Measurements from ENCODE around the gene KCNH2.

Gene KCNH2

GRCh38 chr7:150976529-150977381 is 1.4 kb downstream of the KCNH2 start:
- Mint-ChIP-seq H3K4me1 (peaks cover 35% of the 10 kb centered on the region), H3K36me3 (no peaks in the 10 kb centered on the region), H3K27me3 (peaks cover 14% of the 10 kb centered on the region), H3K9me3 (no peaks in the 10 kb centered on the region), H3K4me3 (peak overlapping the region; percentile 86), H3K27ac (no peak overlapping the region)

GRCh38 chr7:150975536-150976319 is 2.4 kb downstream of the KCNH2 start:
- no peaks in the 10 kb centered on the region for H3K9me3 Mint-ChIP-seq
- H3K4me3 Mint-ChIP-seq: peak overlapping the region; percentile 77
- no peaks in the 10 kb centered on the region for H3K36me3 Mint-ChIP-seq
- peak overlapping the region; percentile 17 for H3K27ac Mint-ChIP-seq
- H3K27me3 Mint-ChIP-seq: peaks cover 10% of the 10 kb centered on the region
- peaks cover 41% of the 10 kb centered on the region for H3K4me1 Mint-ChIP-seq

GRCh38 chr7:150974468-150975391 is 3.4 kb downstream of the KCNH2 start:
- peak overlapping the region; percentile 86 for H3K4me3 Mint-ChIP-seq
- H3K9me3 Mint-ChIP-seq: no peaks in the 10 kb centered on the region
- peak overlapping the region; percentile 76 for H3K27ac Mint-ChIP-seq
- H3K4me1 Mint-ChIP-seq: peaks cover 50% of the 10 kb centered on the region
- H3K27me3 Mint-ChIP-seq: peaks cover 10% of the 10 kb centered on the region
- no peaks in the 10 kb centered on the region for H3K36me3 Mint-ChIP-seq

GRCh38 chr7:150973571-150974451 is 4.3 kb downstream of the KCNH2 start:
- Mint-ChIP-seq H3K27me3 (peaks cover 9% of the 10 kb centered on the region), H3K9me3 (no peaks in the 10 kb centered on the region), H3K27ac (peak overlapping the region; percentile 71), H3K36me3 (no peaks in the 10 kb centered on the region), H3K4me3 (peak overlapping the region; percentile 86), H3K4me1 (peaks cover 53% of the 10 kb centered on the region)

GRCh38 chr7:150972741-150973140 is 5.4 kb downstream of the KCNH2 start:
- no peaks in the 10 kb centered on the region for H3K9me3 Mint-ChIP-seq
- no peaks in the 10 kb centered on the region for H3K36me3 Mint-ChIP-seq
- H3K4me1 Mint-ChIP-seq: peaks cover 55% of the 10 kb centered on the region
- H3K27ac Mint-ChIP-seq: no peak overlapping the region
- H3K27me3 Mint-ChIP-seq: peaks cover 9% of the 10 kb centered on the region
- no peak overlapping the region for H3K4me3 Mint-ChIP-seq

GRCh38 chr7:150972023-150972468 is 6.1 kb downstream of the KCNH2 start:
- no peaks in the 10 kb centered on the region for H3K36me3 Mint-ChIP-seq
- H3K9me3 Mint-ChIP-seq: no peaks in the 10 kb centered on the region
- no peak overlapping the region for H3K27ac Mint-ChIP-seq
- no peak overlapping the region for H3K4me3 Mint-ChIP-seq
- H3K27me3 Mint-ChIP-seq: peaks cover 5% of the 10 kb centered on the region
- peaks cover 50% of the 10 kb centered on the region for H3K4me1 Mint-ChIP-seq

GRCh38 chr7:150971242-150972022 is 6.7 kb downstream of the KCNH2 start:
- Mint-ChIP-seq H3K4me1 (peaks cover 44% of the 10 kb centered on the region), H3K27me3 (peaks cover 1% of the 10 kb centered on the region), H3K9me3 (no peaks in the 10 kb centered on the region), H3K36me3 (no peaks in the 10 kb centered on the region), H3K4me3 (no peak overlapping the region), H3K27ac (no peak overlapping the region)

- Mint-ChIP-seq H3K4me1 (peaks cover 38% of the 10 kb centered on the region), H3K4me3 (no peak overlapping the region), H3K9me3 (no peaks in the 10 kb centered on the region), H3K27me3 (no peaks in the 10 kb centered on the region), H3K36me3 (no peaks in the 10 kb centered on the region), H3K27ac (no peak overlapping the region)
Observed at GRCh38 chr7:150970424-150970823, 7.7 kb downstream of the KCNH2 start.

GRCh38 chr7:150969475-150969874 is 8.6 kb downstream of the KCNH2 start:
- Mint-ChIP-seq H3K9me3 (no peaks in the 10 kb centered on the region), H3K4me1 (peaks cover 39% of the 10 kb centered on the region), H3K27me3 (no peaks in the 10 kb centered on the region), H3K4me3 (no peak overlapping the region), H3K27ac (no peak overlapping the region), H3K36me3 (no peaks in the 10 kb centered on the region)

- no peaks in the 10 kb centered on the region for H3K9me3 Mint-ChIP-seq
- no peaks in the 10 kb centered on the region for H3K27me3 Mint-ChIP-seq
- H3K4me1 Mint-ChIP-seq: peaks cover 35% of the 10 kb centered on the region
- H3K4me3 Mint-ChIP-seq: no peak overlapping the region
- no peaks in the 10 kb centered on the region for H3K36me3 Mint-ChIP-seq
- no peak overlapping the region for H3K27ac Mint-ChIP-seq
Observed at GRCh38 chr7:150968734-150969372, 9.3 kb downstream of the KCNH2 start.

GRCh38 chr7:150968056-150968733 is 9.9 kb downstream of the KCNH2 start:
- H3K27ac Mint-ChIP-seq: no peak overlapping the region
- no peaks in the 10 kb centered on the region for H3K36me3 Mint-ChIP-seq
- H3K27me3 Mint-ChIP-seq: no peaks in the 10 kb centered on the region
- H3K4me1 Mint-ChIP-seq: peaks cover 33% of the 10 kb centered on the region
- no peaks in the 10 kb centered on the region for H3K9me3 Mint-ChIP-seq
- no peak overlapping the region for H3K4me3 Mint-ChIP-seq

GRCh38 chr7:150967349-150967748 is 10.8 kb downstream of the KCNH2 start:
- H3K36me3 Mint-ChIP-seq: no peaks in the 10 kb centered on the region
- no peak overlapping the region for H3K27ac Mint-ChIP-seq
- H3K9me3 Mint-ChIP-seq: no peaks in the 10 kb centered on the region
- no peak overlapping the region for H3K4me3 Mint-ChIP-seq
- peaks cover 39% of the 10 kb centered on the region for H3K4me1 Mint-ChIP-seq
- no peaks in the 10 kb centered on the region for H3K27me3 Mint-ChIP-seq

- Mint-ChIP-seq H3K4me1 (peaks cover 37% of the 10 kb centered on the region), H3K27ac (no peak overlapping the region), H3K27me3 (no peaks in the 10 kb centered on the region), H3K4me3 (no peak overlapping the region), H3K9me3 (no peaks in the 10 kb centered on the region), H3K36me3 (no peaks in the 10 kb centered on the region)
Observed at GRCh38 chr7:150966002-150966401, 12.1 kb downstream of the KCNH2 start.
